ENCODE measurements around the gene JMJD1C. TPM values are rescaled to one million over a fixed set of nuclear protein-coding genes. Genes with fewer than 3 reads are reported as not detected.

The JMJD1C gene
- total RNA-seq, 1 experiment from 2014 or later = 67.6 TPM

GRCh38 chr10:63388421-63389031 lies 77.3 kb downstream of the JMJD1C start:
- no peaks in the 10 kb centered on the region for H3K27me3 Mint-ChIP-seq (ENCODE audit: unreplicated experiment)
- intact Hi-C loops (cut with micrococcal nuclease; ENCODE audit: unreplicated experiment) = loop anchor here (5.0 to 10.0 kb wide), 2 partner anchors 44 to 114 kb away; no protein-coding TSS in a partner anchor
- peak overlapping the region; percentile 38 for H3K4me3 Mint-ChIP-seq (ENCODE audit: low read depth, unreplicated experiment)
- H3K36me3 Mint-ChIP-seq (ENCODE audit: insufficient read depth, unreplicated experiment) = no peaks in the 10 kb centered on the region
- no peak for TF ChIP-seq CTCF (IDR thresholded peaks at IDR 0.05; ENCODE audit: unreplicated experiment)
- H3K27ac Mint-ChIP-seq (ENCODE audit: unreplicated experiment) = peak overlapping the region; percentile 17
- CTCF ChIA-PET = interaction anchor here (0.7 to 1.1 kb wide), 3 partner anchors 28 to 152 kb away, joined by 3 read pairs; no protein-coding TSS in a partner anchor
- peaks cover 25% of the 10 kb centered on the region for H3K4me1 Mint-ChIP-seq (ENCODE audit: low read depth, unreplicated experiment)
- no TSS peak for BruUV-seq (replicated peaks)
- peaks cover 3% of the 10 kb centered on the region for H3K9me3 Mint-ChIP-seq (ENCODE audit: low read depth, unreplicated experiment)
- DNase-seq = no peak

GRCh38 chr10:63385254-63385653 lies 80.5 kb downstream of the JMJD1C start:
- peaks cover 25% of the 10 kb centered on the region for H3K4me1 Mint-ChIP-seq (ENCODE audit: low read depth, unreplicated experiment)
- peaks cover 3% of the 10 kb centered on the region for H3K9me3 Mint-ChIP-seq (ENCODE audit: low read depth, unreplicated experiment)
- H3K27me3 Mint-ChIP-seq (ENCODE audit: unreplicated experiment) = no peaks in the 10 kb centered on the region
- TF ChIP-seq CTCF (IDR thresholded peaks at IDR 0.05; ENCODE audit: unreplicated experiment) = no peak
- intact Hi-C loops (cut with micrococcal nuclease; ENCODE audit: unreplicated experiment) = loop anchor here (5.0 to 10.0 kb wide), 2 partner anchors 47 to 110 kb away; no protein-coding TSS in a partner anchor
- no peak for DNase-seq
- CTCF ChIA-PET = no interaction called here
- H3K27ac Mint-ChIP-seq (ENCODE audit: unreplicated experiment) = no peak overlapping the region
- H3K36me3 Mint-ChIP-seq (ENCODE audit: insufficient read depth, unreplicated experiment) = no peaks in the 10 kb centered on the region
- H3K4me3 Mint-ChIP-seq (ENCODE audit: low read depth, unreplicated experiment) = no peak overlapping the region
- BruUV-seq (replicated peaks) = no TSS peak

- H3K4me1 Mint-ChIP-seq (ENCODE audit: low read depth, unreplicated experiment) = peaks cover 25% of the 10 kb centered on the region
- TF ChIP-seq CTCF (IDR thresholded peaks at IDR 0.05; ENCODE audit: unreplicated experiment) = no peak
- peaks cover under 1% of the 10 kb centered on the region for H3K9me3 Mint-ChIP-seq (ENCODE audit: low read depth, unreplicated experiment)
- BruUV-seq (replicated peaks) = no TSS peak
- intact Hi-C loops (cut with micrococcal nuclease; ENCODE audit: unreplicated experiment) = loop anchor here (5.0 to 10.0 kb wide), 2 partner anchors 48 to 110 kb away; no protein-coding TSS in a partner anchor
- no peak overlapping the region for H3K27ac Mint-ChIP-seq (ENCODE audit: unreplicated experiment)
- H3K36me3 Mint-ChIP-seq (ENCODE audit: insufficient read depth, unreplicated experiment) = no peaks in the 10 kb centered on the region
- CTCF ChIA-PET = no interaction called here
- H3K27me3 Mint-ChIP-seq (ENCODE audit: unreplicated experiment) = no peaks in the 10 kb centered on the region
- DNase-seq = no peak
- no peak overlapping the region for H3K4me3 Mint-ChIP-seq (ENCODE audit: low read depth, unreplicated experiment)
Observed at GRCh38 chr10:63384675-63385074, 81.1 kb downstream of the JMJD1C start.

GRCh38 chr10:63384001-63384400 lies 81.8 kb downstream of the JMJD1C start:
- Mint-ChIP-seq H3K36me3 (ENCODE audit: insufficient read depth, unreplicated experiment) (no peaks in the 10 kb centered on the region), H3K27ac (ENCODE audit: unreplicated experiment) (no peak overlapping the region), H3K27me3 (ENCODE audit: unreplicated experiment) (no peaks in the 10 kb centered on the region), H3K4me3 (ENCODE audit: low read depth, unreplicated experiment) (no peak overlapping the region), H3K9me3 (ENCODE audit: low read depth, unreplicated experiment) (no peaks in the 10 kb centered on the region), H3K4me1 (ENCODE audit: low read depth, unreplicated experiment) (peaks cover 24% of the 10 kb centered on the region)
- no TSS peak for BruUV-seq (replicated peaks)
- DNase-seq = no peak
- intact Hi-C loops (cut with micrococcal nuclease; ENCODE audit: unreplicated experiment) = loop anchor here (10.0 kb wide), 1 partner anchor 109 kb away; no protein-coding TSS in a partner anchor
- TF ChIP-seq CTCF (IDR thresholded peaks at IDR 0.05; ENCODE audit: unreplicated experiment) = no peak
- CTCF ChIA-PET = interaction anchor here (1.0 to 1.3 kb wide), 2 partner anchors 18 to 336 kb away, joined by 3 to 4 read pairs; no protein-coding TSS in a partner anchor
